DOHH2 (cell line): ENCODE data around the gene NKX2-8.

Experiments
- H3F3A ChIP-seq: fragments of 200-600 bp; sonication (generic), shearing (Covaris generic); 2 replicates; pipeline ENCODE4 v1.6.0; 2016; ENCODE audit warnings: antibody characterized with exemption, mild to moderate bottlenecking; ENCODE audit not compliant: control insufficient read depth, insufficient read depth
- H3K27ac ChIP-seq: fragments of 200-600 bp; sonication (generic); 2 replicates; pipeline ENCODE4 v1.5.1; 2014; ENCODE audit warnings: low read depth, mild to moderate bottlenecking, low read length, moderate library complexity
- H3K27me3 ChIP-seq: fragments of 200-600 bp; sonication (generic); 2 replicates; pipeline ENCODE4 v1.6.1; 2014; ENCODE audit warnings: mild to moderate bottlenecking, low read length, mixed read lengths; ENCODE audit not compliant: control insufficient read depth
- H3K36me3 ChIP-seq: fragments of 200-600 bp; sonication (generic); 2 replicates; pipeline ENCODE4 v1.6.1; 2014; ENCODE audit warnings: mild to moderate bottlenecking, low read length, moderate library complexity, mixed read lengths; ENCODE audit not compliant: control insufficient read depth
- H3K4me1 ChIP-seq: fragments of 200-600 bp; sonication (generic); 2 replicates; pipeline ENCODE4 v1.6.1; 2014; ENCODE audit warnings: mild to moderate bottlenecking, low read length, mixed read lengths; ENCODE audit not compliant: control insufficient read depth
- H3K4me2 ChIP-seq: fragments of 200-600 bp; sonication (generic); 2 replicates; pipeline ENCODE4 v1.6.0; 2014; ENCODE audit warnings: mild to moderate bottlenecking, low read length, moderate library complexity
- H3K4me3 ChIP-seq: fragments of 200-600 bp; sonication (generic); 2 replicates; pipeline ENCODE4 v1.5.1; 2014; ENCODE audit warnings: mild to moderate bottlenecking, low read length, mixed read lengths
- H3K79me2 ChIP-seq: fragments of 200-600 bp; sonication (generic); 2 replicates; pipeline ENCODE4 v1.6.1; 2014; ENCODE audit warnings: mild to moderate bottlenecking, low read length, mixed read lengths; ENCODE audit not compliant: control insufficient read depth
- H3K9me2 ChIP-seq: fragments of 200-600 bp; sonication (generic); replicated peaks from 2 replicates; pipeline ENCODE4 v1.6.1; 2014; ENCODE audit warnings: mild to moderate bottlenecking, low read length, mixed read lengths; ENCODE audit not compliant: control insufficient read depth
- H3K9me3 ChIP-seq: fragments of 200-600 bp; sonication (generic); 2 replicates; pipeline ENCODE4 v1.6.1; 2014; ENCODE audit warnings: antibody characterized with exemption, low read length, mixed read lengths; ENCODE audit not compliant: control insufficient read depth, insufficient read depth
- H4K20me1 ChIP-seq: fragments of 200-600 bp; sonication (generic); 2 replicates; pipeline ENCODE4 v1.6.0; 2014; ENCODE audit warnings: low read depth, mild to moderate bottlenecking, antibody characterized with exemption, low read length, moderate library complexity; ENCODE audit not compliant: control insufficient read depth, insufficient read depth
- EZH2phosphoT487 ChIP-seq: fragments of 200-600 bp; sonication (generic); IDR thresholded peaks from 2 replicates; pipeline ENCODE4 v1.6.1; 2017; ENCODE audit warnings: borderline replicate concordance, mild to moderate bottlenecking, antibody characterized with exemption, low read length, moderate library complexity, mixed read lengths
- TF ChIP-seq, protein P1 (sequence below): fragments of 200-600 bp; sonication (generic); IDR thresholded peaks from one replicate; pipeline ENCODE4 v1.5.1; 2014; ENCODE audit warnings: antibody characterized with exemption, mild to moderate bottlenecking, low read depth, low read length; ENCODE audit not compliant: poor library complexity, severe bottlenecking

NKX2-8 gene

DNA sequence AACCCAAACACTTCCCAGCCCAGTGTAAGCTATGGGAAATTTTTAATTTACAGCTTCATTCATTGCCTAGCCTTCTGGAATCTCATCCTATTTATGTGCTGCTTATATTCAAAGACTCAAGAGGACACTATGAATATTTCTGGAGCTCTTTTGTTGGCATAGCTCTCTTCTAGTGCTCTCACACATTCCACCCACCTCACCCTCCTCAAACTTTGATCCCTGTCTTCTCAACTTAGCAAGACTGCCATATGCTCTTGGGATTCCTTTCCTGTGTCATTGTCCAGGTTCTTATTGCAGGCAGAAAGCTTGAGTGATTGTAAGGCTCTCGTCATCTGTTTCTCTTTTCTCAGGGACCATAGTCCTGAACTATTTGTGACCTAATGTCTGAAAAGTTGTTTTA lies 44.4 kb downstream of the NKX2-8 start:
- Histone ChIP-seq H3K79me2 (no peaks in the 10 kb centered on the region), H3K27me3 (no peaks in the 10 kb centered on the region), H3K4me2 (no peak overlapping the region), H3K9me3 (no peaks in the 10 kb centered on the region), H3K27ac (no peak overlapping the region), H3K9me2 (no peaks in the 10 kb centered on the region), H3K36me3 (no peaks in the 10 kb centered on the region), H4K20me1 (no peaks in the 10 kb centered on the region), H3K4me1 (no peaks in the 10 kb centered on the region), H3F3A (no peaks in the 10 kb centered on the region), H3K4me3 (no peak overlapping the region)
- TF ChIP-seq, protein P1, sequence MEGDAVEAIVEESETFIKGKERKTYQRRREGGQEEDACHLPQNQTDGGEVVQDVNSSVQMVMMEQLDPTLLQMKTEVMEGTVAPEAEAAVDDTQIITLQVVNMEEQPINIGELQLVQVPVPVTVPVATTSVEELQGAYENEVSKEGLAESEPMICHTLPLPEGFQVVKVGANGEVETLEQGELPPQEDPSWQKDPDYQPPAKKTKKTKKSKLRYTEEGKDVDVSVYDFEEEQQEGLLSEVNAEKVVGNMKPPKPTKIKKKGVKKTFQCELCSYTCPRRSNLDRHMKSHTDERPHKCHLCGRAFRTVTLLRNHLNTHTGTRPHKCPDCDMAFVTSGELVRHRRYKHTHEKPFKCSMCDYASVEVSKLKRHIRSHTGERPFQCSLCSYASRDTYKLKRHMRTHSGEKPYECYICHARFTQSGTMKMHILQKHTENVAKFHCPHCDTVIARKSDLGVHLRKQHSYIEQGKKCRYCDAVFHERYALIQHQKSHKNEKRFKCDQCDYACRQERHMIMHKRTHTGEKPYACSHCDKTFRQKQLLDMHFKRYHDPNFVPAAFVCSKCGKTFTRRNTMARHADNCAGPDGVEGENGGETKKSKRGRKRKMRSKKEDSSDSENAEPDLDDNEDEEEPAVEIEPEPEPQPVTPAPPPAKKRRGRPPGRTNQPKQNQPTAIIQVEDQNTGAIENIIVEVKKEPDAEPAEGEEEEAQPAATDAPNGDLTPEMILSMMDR = no peak
- TF ChIP-seq EZH2phosphoT487 = no peak
